HG02970 (cell line): Measurements from ENCODE around the gene CPXM2.

ENCODE experiments used
- ATAC-seq: cut with Tn5 transposase; IDR thresholded peaks from one replicate; pipeline ENCODE4 v1.9.1; 2021; ENCODE audit warnings: mild to moderate bottlenecking, moderate library complexity, moderate number of reproducible peaks; ENCODE audit not compliant: unreplicated experiment, low FRiP score

Gene CPXM2

DNA sequence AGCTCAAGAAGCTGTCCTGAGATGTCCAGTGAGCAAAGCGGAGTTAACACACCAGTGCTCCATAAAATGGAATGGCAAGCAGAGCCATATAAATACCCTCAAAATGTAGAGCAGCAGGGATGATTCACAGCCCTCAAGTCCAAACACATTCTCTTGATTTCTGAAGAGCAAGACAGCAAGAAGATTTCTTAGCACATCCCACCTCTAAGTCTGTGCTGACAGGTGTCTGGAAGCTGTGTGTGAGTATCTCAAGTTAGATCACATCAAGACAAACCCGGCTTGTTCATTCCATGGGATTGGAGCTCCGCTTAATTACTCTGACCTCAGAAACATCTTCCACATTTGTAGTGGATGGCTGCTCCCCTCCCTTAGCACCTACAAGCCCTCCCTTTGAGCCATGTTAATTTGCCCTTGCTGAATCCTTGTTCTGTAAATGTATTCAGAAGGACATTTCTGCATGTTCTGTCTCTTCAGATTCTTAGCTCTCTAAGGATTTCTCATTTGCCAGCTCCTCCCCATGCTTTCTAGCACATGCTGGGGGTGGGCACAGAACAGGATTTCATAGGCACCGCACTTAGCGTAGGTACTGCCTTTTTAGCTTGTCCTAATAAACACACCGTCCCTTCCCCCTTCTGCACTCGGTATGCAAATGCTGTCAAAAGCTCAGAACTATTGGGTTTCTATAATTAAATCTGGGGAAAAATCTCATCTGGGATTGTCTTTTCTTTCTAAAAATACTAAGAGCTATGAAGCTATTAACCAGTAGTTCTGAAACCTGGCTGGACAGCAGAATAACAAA is 112.7 kb downstream of the CPXM2 start:
- ATAC-seq: no peak

DNA sequence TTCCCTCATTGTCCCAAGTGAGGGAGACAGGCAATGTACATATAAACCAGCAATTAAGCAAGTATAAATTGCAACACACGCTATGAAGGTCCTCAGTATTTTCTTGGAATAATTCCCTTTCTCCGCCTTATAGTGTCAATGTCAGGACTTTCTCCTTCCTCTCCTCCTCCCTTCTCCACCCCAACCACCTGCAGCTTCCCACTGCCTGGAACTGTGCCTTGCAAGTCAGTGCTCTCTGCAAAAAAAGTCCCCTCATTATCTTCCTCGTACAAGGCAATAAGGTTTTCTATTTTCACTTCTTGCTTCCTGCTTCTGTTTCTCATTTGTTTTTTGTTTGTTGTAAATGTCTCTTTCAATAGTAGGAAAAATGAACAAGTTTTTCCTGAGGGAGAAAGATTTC is 113.7 kb downstream of the CPXM2 start:
- ATAC-seq: no peak

DNA sequence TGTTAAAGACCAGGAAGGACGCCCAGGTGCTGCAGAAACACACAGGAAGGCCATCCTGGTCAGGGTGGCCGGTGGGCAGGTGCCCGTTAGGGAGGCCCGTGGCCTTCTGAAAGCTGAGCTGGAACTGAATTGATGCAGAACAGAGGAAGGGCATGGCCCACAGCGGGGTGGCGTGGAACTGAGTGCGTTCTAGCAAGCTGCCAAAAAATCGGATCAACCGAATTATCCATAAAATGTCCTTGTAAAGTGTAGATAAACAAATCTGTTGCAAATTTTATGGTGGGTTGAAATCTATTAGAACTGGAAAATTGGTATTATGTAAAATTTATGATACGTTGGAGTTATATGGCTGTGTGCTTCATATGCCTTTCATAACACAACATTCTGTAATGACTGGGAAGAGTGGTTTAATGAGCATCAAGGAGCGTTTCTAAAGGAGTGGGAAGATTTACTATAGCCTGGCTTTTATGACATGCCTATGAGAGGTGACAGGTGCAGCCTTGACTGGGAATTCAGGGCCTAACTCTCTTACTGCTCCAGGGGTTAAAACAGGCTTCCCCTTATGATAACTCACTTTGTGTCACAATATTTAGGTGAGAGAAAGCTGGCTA is 117.4 kb downstream of the CPXM2 start:
- no peak for ATAC-seq

DNA sequence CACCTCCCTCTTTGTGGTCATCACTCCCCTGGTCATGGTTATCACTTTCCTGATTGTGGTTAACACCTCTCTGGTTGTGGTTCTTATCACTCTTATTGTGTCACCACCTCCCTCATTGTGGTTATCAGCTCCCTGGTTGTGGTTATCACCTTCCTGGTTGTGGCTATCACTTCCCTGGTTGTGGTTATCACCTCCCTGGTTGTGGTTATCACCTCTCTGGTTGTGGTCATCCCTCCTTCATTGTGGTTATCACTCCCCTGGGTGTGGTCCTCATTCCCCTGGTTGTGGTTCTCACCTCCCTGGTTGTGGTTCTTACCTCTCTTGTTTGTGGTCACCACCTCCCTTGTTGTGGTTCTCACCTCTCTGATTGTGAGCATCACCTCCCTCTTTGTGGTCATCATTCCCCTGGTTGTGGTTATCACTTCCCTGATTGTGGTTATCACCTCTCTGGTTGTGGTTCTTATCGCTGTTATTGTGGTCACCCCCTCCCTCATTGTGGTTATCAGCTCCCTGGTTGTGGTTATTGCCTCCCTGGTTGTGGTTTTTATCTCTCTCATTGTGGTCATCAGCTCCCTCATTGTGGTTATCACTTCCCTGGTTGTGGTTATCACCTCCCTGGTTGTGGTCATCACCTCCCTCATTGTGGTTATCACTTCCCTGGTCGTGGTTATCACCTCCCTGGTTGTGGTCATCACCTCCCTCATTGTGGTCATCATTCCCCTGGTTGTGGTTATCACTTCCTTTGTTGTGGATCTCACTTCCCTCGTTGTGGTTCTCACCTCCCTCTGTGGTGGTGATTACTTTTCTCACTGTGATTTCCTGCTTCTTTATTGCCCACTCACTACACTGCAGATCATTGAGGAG is 118.7 kb downstream of the CPXM2 start:
- ATAC-seq: no peak

DNA sequence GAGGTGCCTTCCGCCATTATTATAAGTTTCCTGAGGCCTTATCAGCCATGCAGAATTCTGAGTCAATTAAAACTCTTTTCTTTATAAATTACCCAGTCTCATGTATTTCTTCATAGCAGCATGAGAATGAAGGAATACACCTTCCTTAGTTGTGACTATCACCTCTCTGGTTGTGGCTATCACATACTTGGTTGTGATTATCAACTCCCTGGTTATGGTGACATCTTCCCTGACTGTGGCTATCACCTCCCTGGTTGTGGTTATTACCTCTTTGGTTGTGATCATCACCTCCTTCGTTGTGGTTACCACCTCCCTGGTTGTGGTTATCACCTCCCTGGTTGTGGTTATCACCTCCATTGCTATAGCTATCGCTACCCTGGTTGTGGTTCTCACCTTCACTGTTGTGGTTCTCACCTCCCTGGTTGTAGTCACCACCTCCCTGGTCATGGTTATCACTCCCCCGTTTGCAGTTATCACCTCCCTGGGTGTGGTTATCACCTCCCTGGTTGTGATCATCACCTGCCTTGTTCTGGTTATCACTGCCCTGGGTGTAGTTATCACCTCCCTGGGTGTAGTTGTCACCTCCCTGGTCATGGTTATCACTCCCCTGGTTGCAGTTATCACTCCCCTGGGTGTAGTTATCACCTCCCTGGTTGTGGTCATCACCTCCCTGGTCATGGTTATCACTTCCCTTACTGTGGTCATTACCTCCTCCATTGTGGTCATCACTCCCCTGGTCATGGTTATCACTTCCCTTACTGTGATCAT is 119.5 kb downstream of the CPXM2 start:
- no peak for ATAC-seq

DNA sequence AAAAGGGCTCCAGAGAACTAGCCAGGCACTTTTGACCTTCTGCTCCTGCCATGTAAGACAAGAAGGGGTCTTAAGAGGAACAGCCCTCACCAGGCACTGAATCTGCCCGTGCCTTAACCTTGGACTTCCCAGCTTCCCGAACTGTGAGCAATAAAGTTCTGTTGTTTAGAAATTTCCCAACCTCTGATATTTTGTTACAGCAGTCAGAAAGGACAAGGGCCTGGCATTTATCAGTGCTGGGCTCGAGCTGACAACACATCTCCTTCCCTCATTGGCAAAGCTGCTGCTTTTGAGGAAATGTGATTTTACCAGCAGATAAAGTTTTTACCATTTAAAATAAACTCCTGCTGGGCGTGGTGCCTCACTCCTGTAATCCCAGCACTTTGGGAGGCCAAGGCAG is 122.0 kb downstream of the CPXM2 start:
- no peak for ATAC-seq

DNA sequence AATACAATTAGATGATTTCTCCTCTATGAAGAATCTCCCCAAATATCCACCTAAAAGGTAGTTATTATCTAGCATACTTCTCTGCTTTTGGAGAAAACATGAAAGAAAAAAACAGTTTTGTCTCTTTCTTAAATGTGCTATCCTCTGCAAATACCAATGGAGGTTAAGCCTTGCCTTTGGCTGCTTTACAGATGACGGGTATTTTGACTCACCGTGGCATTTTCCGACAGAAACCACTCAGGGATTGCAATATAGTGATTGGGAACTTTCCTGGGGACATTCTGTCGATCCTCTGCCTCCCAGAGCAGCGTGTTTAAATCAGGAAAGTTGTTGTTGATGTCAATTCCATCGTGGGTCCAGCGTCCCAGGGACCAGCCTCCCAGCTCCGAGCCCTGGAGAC is 124.8 kb downstream of the CPXM2 start:
- no peak for ATAC-seq

DNA sequence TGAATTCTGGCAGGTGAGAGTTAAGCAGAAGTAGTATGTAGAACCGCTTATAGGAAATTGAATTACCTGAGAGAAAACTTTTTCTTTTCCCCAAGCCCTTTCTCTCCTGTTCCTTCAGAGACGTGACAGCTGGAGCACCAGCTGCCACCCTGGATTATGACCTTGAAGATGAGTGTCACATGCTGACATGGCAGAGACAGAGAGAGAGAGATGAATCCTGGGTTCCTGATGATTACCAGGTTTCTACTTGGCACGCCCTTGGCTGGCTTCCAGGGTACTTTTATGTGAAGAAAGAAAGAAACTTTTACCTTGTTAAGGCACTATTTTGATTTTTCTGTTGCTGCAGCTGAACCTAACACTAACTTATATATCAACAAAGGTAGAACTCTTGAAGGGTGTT is 125.6 kb downstream of the CPXM2 start:
- no peak for ATAC-seq

DNA sequence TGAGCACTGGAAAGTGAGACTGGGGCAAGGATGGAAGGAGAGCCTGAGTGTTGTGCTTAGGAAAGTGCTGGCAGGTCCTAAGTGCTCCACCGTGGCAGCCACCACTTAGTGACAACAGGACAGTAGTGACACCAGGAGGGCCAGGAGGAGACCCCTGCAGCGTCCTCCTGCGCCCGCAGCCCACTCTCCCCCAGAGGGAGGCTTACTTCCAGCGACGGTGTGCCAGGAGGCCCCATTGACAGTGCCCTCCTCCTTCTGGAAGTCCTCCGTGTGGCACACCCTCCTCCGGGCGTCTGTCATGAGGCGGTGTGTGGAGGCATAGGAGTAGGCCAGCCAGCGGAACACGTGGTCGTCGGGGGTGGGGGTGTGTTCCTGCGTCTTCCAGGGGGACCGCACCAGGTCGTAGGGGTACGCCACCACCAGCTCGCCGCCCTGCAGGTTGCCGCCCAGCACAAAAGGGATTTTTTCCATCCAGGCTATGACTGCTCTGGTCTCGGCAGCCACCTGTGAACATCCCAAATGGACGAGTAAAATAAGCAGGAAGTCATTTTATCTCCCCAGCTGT is 129.9 kb downstream of the CPXM2 start:
- no peak for ATAC-seq

DNA sequence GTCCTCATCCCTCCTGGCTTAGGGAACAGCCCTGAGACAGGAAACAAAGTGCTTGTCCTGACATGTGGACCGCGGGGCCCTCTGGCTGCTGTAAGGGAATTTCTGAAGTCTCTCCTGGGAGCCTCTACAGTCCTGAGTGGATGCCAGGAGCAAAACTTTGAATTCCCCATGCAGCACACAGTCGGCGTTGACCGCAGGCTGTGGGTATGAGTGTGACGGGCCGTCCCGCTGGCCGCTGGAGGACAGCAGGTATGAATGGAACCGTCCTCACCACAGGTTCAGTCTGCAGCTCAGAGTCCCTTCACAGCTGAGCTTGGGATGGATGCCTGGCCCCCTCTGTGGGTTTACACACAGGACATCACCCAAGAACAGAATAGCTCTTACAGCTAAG is 130.6 kb downstream of the CPXM2 start:
- ATAC-seq: no peak

DNA sequence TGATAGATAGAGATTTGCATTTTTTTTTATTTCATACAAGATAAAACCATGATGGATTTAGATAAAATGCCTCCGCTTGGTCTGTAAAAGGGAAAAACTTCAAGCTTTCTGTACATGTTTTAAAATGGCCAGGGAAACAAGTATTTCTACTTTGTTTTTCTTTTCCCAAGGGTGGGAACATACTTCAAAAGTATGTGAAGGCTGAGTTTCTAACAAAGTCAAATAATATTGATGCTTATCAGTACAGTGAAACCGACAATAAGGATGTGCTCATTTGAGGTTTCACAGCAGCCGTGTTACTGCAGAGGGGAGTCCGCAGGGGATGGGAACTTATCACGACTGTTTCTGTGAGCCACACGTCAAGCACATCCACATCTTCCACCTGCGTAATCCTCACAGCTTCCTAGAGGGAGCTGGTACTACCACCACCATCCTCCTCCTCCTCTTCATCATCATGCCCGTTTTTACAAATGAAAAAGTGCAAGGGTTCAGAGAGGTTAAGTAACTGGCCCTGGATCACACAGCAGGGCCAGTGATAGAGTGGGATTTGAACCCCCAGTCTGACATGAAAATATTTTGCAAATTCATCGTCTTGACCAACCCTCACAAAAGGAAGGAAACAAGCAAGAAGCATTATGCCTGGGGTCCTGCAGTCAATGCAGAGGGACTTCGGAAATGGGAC is 131.1 kb downstream of the CPXM2 start:
- ATAC-seq: no peak

DNA sequence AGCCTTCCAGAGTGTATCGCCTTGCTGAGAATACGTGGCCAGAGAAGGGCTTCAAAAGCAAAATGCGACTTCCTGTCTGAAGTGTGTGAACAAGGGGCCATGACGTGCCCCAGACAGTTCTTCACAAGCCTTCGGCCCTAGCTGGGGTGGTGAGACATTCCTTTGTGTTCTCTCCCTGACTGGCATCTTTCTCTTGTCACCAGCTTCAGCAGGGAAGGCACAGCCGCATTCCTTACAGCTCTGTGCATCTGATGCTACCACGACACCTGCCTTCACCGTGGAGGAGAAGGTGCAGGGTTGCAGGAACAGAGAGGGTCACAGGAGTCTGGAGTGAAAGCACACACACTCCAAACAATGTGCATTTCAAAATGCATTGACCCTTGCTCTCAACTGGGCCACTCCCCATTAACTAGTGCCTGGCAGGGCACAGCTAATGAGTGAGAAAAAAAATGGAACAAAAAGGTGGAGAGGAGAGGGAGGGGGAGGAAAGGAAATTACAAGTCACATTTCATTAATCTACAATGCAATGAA is 132.0 kb downstream of the CPXM2 start:
- ATAC-seq: no peak

DNA sequence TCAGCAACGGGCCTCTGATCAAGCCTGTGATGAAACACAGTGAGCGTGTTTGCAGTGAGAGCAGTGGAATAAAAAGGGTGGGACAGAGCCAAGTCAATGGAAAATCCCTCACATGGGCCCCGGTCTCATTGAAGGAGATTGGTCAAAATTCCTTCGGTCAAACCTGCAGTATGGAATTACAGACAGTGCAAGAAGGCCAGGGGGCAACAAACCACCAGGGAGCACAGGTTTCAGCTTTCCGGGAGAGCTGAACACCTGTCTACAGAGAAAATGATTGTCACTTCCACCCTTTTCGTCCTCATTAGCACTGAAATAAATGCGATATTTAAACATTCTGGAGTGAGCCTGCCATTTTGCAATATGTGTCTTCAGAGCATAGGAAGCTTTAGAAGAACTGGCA is 132.6 kb downstream of the CPXM2 start:
- no peak for ATAC-seq

DNA sequence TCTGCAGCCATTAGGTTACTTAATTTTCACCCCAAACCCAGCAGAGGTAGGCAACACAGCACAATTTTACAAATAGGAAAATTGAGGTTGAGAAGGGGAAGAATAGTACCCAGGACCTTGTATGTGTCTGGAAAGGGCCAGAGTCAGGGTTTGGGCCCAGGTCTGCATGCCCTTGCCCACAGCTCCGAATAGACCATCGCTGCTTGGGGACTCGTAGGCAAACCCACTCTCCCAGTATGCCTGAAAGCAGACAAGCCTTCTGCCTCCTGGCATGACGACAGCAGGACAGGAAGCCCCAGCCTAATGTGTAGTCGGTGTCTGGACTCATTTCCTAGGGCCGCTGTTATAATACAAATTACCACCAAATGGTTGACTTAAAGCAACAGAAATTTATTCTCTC is 133.8 kb downstream of the CPXM2 start:
- ATAC-seq: no peak

DNA sequence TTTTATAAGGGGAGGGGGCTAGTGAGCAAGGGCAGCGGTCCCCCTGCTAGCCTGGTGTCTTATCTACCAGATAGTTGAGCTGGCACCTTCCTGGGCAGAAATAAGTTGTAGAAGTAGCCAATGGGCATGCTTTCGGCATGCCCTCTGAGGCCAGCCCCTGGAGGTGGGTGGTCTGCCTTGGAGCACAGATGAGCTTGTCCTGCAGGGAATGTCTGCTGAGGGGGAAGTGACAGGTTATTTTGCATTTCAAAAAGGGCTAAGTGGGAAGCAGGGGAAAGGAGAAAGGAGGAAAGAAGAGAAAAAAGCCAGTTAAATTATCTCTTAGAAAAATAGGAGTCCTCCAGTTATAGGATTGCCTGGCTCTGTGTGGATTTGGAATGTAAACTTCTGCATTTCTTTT is 136.5 kb downstream of the CPXM2 start:
- ATAC-seq: no peak

DNA sequence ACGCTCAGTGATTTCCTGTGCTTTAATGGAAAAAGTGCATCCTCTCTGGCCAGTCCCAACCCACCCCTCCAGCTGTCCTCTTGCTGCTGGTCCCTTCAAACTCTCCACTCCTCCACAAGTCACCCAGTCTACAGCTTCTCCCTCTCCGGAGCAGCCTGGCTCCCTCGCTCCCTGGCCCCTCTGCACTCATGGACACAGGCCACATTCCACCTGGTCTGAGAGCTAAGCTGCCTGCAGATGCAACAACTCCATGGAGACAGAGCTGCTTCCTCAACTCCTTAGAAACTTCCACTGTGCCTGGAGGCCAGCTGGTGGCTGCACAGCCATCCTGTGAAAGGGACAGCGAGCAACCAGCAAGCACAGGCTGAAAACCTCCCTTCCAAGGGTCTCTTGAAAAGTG is 137.5 kb downstream of the CPXM2 start:
- ATAC-seq: no peak

DNA sequence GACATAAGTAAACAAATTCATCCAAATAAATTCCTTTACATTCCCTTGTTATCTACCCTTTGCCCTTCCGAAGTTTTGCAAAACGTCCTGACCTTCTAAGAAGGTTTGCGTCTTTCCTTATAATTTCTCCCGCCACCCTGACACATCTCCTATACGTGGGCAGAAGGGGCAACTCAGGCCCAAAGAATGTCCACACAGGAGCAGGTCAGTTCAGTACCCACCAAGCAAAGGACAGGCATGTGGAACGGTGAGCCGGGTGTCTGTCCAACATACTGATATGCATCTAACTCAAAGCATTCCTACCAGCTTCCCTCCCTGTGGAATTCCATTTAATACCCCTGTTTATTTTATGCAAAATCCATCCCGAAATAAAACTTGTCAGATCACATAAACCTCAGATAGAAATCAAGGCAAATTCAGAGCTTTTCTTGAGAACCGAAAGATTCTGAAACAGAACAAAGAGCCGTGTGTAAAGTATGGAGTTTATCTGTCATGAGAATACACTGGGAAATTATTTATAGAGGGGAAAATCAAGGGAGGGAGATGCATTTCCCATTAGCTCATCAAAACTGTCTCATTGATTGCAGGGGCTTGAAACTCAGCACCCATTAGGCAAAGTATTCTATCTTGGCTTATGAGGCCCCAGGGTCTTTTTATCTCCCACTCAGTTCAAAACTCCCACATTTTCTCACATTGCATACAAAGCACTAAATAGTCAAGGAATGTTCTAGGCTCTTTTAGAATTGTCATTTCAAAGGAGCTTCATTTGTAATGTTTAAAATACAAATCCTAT is 140.1 kb downstream of the CPXM2 start:
- ATAC-seq: no peak

DNA sequence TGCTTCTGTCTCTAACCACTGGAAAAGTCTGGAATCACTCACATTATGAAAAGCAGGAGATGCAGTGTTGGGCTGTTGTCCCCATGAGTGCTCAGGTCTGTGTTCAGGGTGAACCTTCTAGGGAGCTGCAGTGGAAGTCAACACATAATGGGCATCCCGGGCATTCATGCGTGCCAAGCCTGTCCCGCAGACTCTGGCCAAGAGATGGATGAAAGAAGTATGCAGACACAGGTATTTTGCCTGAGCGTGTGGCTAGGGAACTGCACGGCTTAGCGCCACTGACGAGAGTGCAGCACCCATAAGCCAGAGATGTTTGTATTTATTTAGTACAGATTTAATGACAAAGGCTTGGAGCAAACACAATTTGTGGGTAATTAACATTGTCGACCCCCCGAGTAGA is 140.7 kb downstream of the CPXM2 start:
- ATAC-seq: no peak

DNA sequence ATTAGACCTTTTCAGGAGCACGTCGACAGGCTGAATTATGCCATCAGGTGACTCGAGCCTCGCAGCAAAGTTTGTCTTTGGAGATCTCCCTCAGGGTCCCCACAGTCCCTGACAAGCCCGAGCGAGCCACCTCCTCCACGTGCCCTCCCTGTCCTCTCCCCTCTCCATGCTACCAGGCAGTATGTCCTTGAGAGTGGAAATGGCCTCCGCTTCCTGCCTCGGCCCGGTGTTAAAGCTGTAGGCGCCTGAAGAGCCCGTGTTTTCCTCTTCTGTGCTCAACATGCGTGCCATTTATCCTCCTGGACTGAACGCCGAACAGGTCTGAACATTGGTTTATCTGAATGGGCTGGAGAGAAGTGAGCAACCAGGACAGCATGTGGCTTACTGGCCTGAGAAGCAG is 142.9 kb downstream of the CPXM2 start:
- ATAC-seq: no peak
